Hair follicular keratinocyte (primary cell): ENCODE measurements around the gene FAM72D. TPM values are rescaled to one million over a fixed set of nuclear protein-coding genes. Genes with fewer than 3 reads are reported as not detected.

ENCODE experiments used
- total RNA-seq: library from RNA; depleted of rRNA; stranded (reverse); fragments of >200 nt; gene quantifications from 2 replicates; pipeline ENCODE4 v1.2.3, GENCODE V29; 2015

The FAM72D gene
- 3.1 and 5.3 TPM in 2 replicates for total RNA-seq

DNA sequence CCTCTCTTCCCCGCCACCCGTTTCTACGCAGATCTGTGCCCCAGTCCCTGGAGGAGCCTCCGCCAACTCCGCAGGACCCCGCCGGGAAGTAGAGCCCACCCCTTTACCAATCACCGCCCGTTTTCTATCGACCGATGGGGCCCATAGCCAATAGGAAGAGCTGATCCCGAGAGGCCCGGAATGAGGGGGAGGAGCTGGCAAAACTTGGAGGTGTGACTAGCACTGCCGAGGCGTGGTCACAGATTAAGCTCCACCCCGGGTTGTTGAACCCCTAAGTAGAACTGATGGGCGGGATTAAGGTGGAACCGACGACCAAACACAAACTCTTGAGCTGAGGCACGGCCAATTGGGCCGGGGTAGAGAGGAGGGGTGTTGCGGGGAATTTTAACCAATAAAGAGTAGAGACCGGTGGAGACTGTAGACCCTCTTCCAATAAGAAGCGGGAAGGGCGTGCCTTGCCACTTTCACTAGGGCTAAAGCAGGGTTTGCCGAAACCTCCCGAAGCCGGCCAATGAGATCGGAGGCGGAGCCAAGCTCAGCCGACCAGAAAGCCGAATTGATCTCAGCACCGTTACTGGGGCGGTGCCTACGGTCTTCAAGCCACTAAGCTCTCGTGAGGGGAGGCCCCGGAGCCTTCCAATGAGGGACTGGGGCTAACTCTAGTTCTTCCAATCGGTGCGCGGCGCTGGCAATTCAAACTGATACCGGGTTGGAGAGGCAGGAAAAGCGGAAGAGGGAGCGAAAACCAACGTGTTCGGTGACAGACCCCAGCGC lies at the start of gene FAM72D, which contains the start of gene SRGAP2B:
TSS of gene FAM72D (plus strand) at position 691 of the 774 bp plus-strand sequence. CDS start 874 bp downstream, outside the sequence.
TSS of gene SRGAP2B (minus strand) at position 45 of the 774 bp plus-strand sequence. CDS start 2,427 bp downstream, outside the sequence.

Other genes starting within 250 kb of the FAM72D start
- gene SRGAP2B, start 646 bp upstream of the FAM72D start, total RNA-seq: 5.6 and 8.5 TPM in 2 replicates
- not detected in 2 replicates for gene PPIAL4D, start 146.2 kb downstream of the FAM72D start, total RNA-seq